SH-SY5Y (cell line): ENCODE results near the gene GSTP1.

Source experiments
- GATA2 ChIP-seq: IDR thresholded peaks from 2 replicates; pipeline ENCODE4 v1.6.1; 2011; ENCODE audit warnings: mild to moderate bottlenecking, low read depth, low read length
- GATA3 ChIP-seq: IDR thresholded peaks from 2 replicates; pipeline ENCODE4 v1.6.1; 2011; ENCODE audit warnings: low read depth, mild to moderate bottlenecking, low read length, moderate library complexity

DNA sequence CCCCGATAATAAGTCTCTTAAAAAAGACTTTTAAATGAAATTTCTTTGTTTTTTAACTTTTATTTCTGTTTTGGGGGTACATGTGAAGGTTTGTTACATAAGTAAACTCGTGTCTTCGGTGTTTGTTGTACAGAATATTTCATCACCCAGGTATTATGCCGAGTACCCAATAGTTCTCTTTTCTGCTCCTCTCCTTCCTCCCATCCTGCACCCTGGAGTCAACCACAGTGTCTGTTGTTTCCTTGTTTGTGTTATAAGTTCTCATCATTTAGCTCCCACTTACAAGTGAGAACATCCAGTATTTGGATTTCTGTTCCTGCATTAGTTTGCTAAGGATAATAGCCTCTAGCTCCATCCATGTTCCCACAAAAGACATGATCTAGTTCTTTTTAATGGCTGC, 1.6 kb upstream of the GSTP1 start:
- TF ChIP-seq GATA2 (no peak), GATA3 (no peak)
